Stomach (tissue), 9 donors: ENCODE data around the gene TEAD1. TPM values are rescaled to one million over a fixed set of nuclear protein-coding genes. Genes with fewer than 3 reads are reported as not detected.

ENCODE experiments used
- DNase-seq, 2 donors: peaks; one replicate each; pipeline versions ENCODE4 v3.0.0 to v3.0.0-alpha.2; 2013 to 2019
- H3K27ac ChIP-seq, 5 donors: fragments of 200-600 bp in 4 of 5; sonication (generic) in 4 of 5; one replicate each; pipeline ENCODE4 v1.5.1; 2013 to 2019; ENCODE audit warnings: mild to moderate bottlenecking in 1 of 5, moderate library complexity in 1 of 5
- H3K27me3 ChIP-seq, 3 donors: fragments of 200-600 bp; sonication (generic); one replicate each; pipeline ENCODE4 v1.5.1; 2017 to 2019; ENCODE audit warnings: mixed run types in 1 of 3
- H3K36me3 ChIP-seq, 4 donors: fragments of 200-600 bp; sonication (generic); 1 replicate in 3 of 4; 2 replicates in 1 of 4; pipeline ENCODE4 v1.5.1; 2016 to 2019
- H3K4me1 ChIP-seq, 4 donors: fragments of 200-600 bp; sonication (generic); one replicate each; pipeline ENCODE4 v1.5.1; 2016 to 2019
- H3K4me3 ChIP-seq, 4 donors: fragments of 200-600 bp; sonication (generic) in 3 of 4; one replicate each; pipeline ENCODE4 v1.5.1; 2016 to 2019; ENCODE audit warnings: mild to moderate bottlenecking in 1 of 4
- H3K9me3 ChIP-seq, 4 donors: fragments of 200-600 bp; sonication (generic); one replicate each; pipeline ENCODE4 v1.5.1; 2016 to 2019
- EP300 ChIP-seq: sonication (generic); formaldehyde crosslinking; IDR thresholded peaks from one replicate; pipeline ENCODE4 v1.6.1; 2017; ENCODE audit warnings: antibody characterized with exemption
- POLR2A ChIP-seq, 4 donors: fragments of 450-650 bp; IDR thresholded peaks; one replicate each; pipeline ENCODE4 v1.6.1; 2016; ENCODE audit warnings: antibody characterized with exemption in 4 of 4, control low read depth in 2 of 4, mild to moderate bottlenecking in 1 of 4, moderate library complexity in 1 of 4
- POLR2AphosphoS5 ChIP-seq, 3 donors: sonication (generic); formaldehyde crosslinking; IDR thresholded peaks; one replicate each; pipeline ENCODE4 v1.6.1; 2016; ENCODE audit warnings: antibody characterized with exemption in 3 of 3
- WGBS, 5 donors: extraction: QIAGEN DNeasy Blood & Tissue Kit in 3 of 5; methylation state at CpG; one replicate each; pipeline versions ENCODE4 v1.1.5 to v1.1.7; 2013 to 2018; 5-methylcytosine and 5-hydroxymethylcytosine counted together
- intact Hi-C: fragments of 100-400 bp; cut with DNase I; formaldehyde crosslinking; loops from one replicate; pipeline ENCODE4 v1.15.1; 2023; ENCODE audit warnings: low total_unique reads
- polyA plus RNA-seq, 3 donors: library from polyadenylated mRNA; stranded (reverse); fragments of 200-250 nt; gene quantifications; one replicate each; pipeline ENCODE4 v1.2.3, GENCODE V29; 2013
- total RNA-seq, 5 donors: library from RNA; depleted of rRNA; stranded (reverse); fragments of >200 nt; gene quantifications; one replicate each; pipeline versions ENCODE4 v1.1.0 to v1.2.3, GENCODE V29; 2014 to 2016
- TF ChIP-seq, protein P1 (sequence below), 7 experiments: fragments of 450-650 bp in 4 of 7; fragments of 200-600 bp in 3 of 7; sonication (generic) in 3 of 7; IDR thresholded peaks; one replicate each; pipeline ENCODE4 v1.5.1; 2016 to 2019; ENCODE audit warnings: antibody characterized with exemption in 7 of 7, control low read depth in 2 of 7, mild to moderate bottlenecking in 1 of 7
- donor health status: healthy with polysubstance abuse.
- donor health status: Bipolar disorder and iron deficiency.
- donor health status: healthy.

TEAD1 gene
- total and polyA plus RNA-seq, 8 donors, result 4.9 to 133 (median 65.2) TPM

GRCh38 chr11:12801976-12802375, 127.8 kb downstream of the TEAD1 start:
- no peak overlapping the region for H3K4me3 ChIP-seq
- 65 to 83% (median 74%) methylated on average over 1 of the region's 1 CpG for WGBS, 5 donors
- H3K27me3 ChIP-seq, result no peaks in the 10 kb centered on the region
- peak overlapping the region in 4 of 5 donors; percentile 58 to 85 (median 82) for H3K27ac ChIP-seq
- TF ChIP-seq, protein P1, sequence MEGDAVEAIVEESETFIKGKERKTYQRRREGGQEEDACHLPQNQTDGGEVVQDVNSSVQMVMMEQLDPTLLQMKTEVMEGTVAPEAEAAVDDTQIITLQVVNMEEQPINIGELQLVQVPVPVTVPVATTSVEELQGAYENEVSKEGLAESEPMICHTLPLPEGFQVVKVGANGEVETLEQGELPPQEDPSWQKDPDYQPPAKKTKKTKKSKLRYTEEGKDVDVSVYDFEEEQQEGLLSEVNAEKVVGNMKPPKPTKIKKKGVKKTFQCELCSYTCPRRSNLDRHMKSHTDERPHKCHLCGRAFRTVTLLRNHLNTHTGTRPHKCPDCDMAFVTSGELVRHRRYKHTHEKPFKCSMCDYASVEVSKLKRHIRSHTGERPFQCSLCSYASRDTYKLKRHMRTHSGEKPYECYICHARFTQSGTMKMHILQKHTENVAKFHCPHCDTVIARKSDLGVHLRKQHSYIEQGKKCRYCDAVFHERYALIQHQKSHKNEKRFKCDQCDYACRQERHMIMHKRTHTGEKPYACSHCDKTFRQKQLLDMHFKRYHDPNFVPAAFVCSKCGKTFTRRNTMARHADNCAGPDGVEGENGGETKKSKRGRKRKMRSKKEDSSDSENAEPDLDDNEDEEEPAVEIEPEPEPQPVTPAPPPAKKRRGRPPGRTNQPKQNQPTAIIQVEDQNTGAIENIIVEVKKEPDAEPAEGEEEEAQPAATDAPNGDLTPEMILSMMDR (IDR thresholded peaks at IDR 0.05), result no peak
- TF ChIP-seq POLR2AphosphoS5 (IDR thresholded peaks at IDR 0.05), result no peak
- no peak for TF ChIP-seq POLR2A (IDR thresholded peaks at IDR 0.05)
- TF ChIP-seq EP300, result no peak
- intact Hi-C loops, result no loop called here
- peaks cover 36 to 86% (median 63%) of the 10 kb centered on the region in 4 donors for H3K4me1 ChIP-seq
- no peaks in the 10 kb centered on the region for H3K36me3 ChIP-seq
- DNase-seq, result no peak
- H3K9me3 ChIP-seq, result no peaks in the 10 kb centered on the region

GRCh38 chr11:12802418-12803085, 128.3 kb downstream of the TEAD1 start:
- Histone ChIP-seq H3K36me3 (no peaks in the 10 kb centered on the region), H3K4me3 (no peak overlapping the region), H3K27me3 (no peaks in the 10 kb centered on the region), H3K9me3 (no peaks in the 10 kb centered on the region), H3K4me1 (peaks cover 40 to 91% (median 63%) of the 10 kb centered on the region in 4 donors), H3K27ac (peak overlapping the region; percentile 58 to 85 (median 80))
- TF ChIP-seq POLR2AphosphoS5 (IDR thresholded peaks at IDR 0.05) (peak; percentile 46 to 87 (median 74)), POLR2A (IDR thresholded peaks at IDR 0.05) (no peak)
- peak; percentile 92 to 95 for DNase-seq
- intact Hi-C loops, result no loop called here
- 21 to 51% (median 25%) methylated on average over 16 of the region's 16 CpGs for WGBS, 5 donors

DNA sequence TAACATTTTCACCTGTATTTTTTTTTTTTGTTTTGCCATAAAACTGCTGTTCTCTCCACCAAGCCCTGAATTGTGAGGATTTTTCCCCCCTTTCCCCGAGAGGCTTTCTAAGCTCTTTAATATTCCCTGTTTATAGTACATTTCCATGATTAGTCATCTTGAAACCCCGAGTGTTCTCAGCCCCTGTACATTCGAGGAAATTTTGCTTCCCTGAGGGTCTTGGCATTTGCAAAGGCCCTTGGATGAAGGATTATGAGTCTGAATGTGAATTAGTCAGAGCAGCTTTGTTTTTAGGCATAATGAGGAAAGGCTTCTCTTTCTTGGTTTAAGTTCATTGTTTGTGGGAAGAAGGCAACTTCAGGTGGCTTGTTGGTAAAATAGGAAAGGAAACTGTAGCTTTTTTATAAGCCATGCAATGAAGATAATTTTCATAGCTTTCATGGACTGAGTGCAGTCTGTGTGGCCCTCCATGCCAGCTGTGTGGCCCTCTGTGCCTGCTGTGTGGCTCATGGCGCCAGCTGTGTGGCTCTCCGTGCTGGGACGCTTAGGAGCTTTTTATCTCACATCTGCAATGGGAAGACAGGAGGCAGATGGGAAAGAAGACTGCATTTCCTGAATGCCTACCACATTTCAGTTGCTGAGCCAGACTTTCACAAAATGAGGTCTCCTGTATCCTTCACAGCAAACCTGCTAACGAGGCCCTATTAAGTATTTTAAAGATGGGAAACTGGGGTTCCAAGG, 129.0 kb downstream of the TEAD1 start:
- H3K27ac ChIP-seq, result peak overlapping the region; percentile 58 to 85 (median 80)
- intact Hi-C loops, result no loop called here
- DNase-seq, result peak in 1 of 2 donors; percentile 47
- no peaks in the 10 kb centered on the region for H3K27me3 ChIP-seq
- no peak overlapping the region for H3K4me3 ChIP-seq
- H3K9me3 ChIP-seq, result no peaks in the 10 kb centered on the region
- TF ChIP-seq POLR2AphosphoS5 (IDR thresholded peaks at IDR 0.05) (no peak), EP300 (no peak), POLR2A (IDR thresholded peaks at IDR 0.05) (no peak)
- TF ChIP-seq, protein P1 (IDR thresholded peaks at IDR 0.05), result no peak
- WGBS, 5 donors, result 41 to 51% (median 42%) methylated on average over 7 of the region's 7 CpGs
- H3K4me1 ChIP-seq, result peaks cover 46 to 94% (median 63%) of the 10 kb centered on the region in 4 donors
- H3K36me3 ChIP-seq, result no peaks in the 10 kb centered on the region

DNA sequence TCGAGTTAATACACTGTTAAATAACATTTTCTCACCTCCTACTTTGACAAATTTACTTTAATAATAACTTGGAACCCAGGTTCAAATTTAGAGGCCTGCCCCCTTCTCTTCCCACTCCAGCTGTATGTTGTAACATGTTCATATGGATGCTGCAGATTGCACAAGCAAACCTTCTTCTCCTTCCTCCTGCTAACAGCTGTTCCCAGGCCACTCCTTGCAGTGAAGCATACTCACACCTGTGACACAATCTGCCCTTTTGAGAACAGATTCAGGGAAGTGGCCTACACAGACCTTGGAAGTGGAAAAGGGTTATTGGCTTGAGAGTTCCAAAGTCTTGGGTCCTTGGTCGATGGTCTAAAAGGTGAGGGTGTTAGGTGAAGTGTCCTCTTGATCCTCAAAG, 131.9 kb downstream of the TEAD1 start:
- no peaks in the 10 kb centered on the region for H3K36me3 ChIP-seq
- H3K27ac ChIP-seq, result no peak overlapping the region
- no peaks in the 10 kb centered on the region for H3K9me3 ChIP-seq
- intact Hi-C loops, result no loop called here
- TF ChIP-seq POLR2A (IDR thresholded peaks at IDR 0.05), result no peak
- no peak for TF ChIP-seq EP300
- TF ChIP-seq POLR2AphosphoS5 (IDR thresholded peaks at IDR 0.05), result peak in 1 of 3 donors; percentile 49
- TF ChIP-seq, protein P1 (IDR thresholded peaks at IDR 0.05), result no peak
- no peak overlapping the region for H3K4me3 ChIP-seq
- 64 to 76% (median 73%) methylated on average over 2 of the region's 2 CpGs for WGBS, 5 donors
- DNase-seq, result peak in 1 of 2 donors; percentile 57
- H3K27me3 ChIP-seq, result no peaks in the 10 kb centered on the region
- peaks cover 31 to 90% (median 53%) of the 10 kb centered on the region in 4 donors for H3K4me1 ChIP-seq
